Osteocyte (in vitro differentiated cells): ENCODE data around the gene FHL1. TPM values are rescaled to one million over a fixed set of nuclear protein-coding genes. Genes with fewer than 3 reads are reported as not detected.
A peak's percentile ranks its signal among the peaks of the same experiment; 100 is the strongest.

Experiments used
- DNase-seq: peaks from one replicate; pipeline ENCODE4 v3.0.0; 2021; ENCODE audit warnings: mixed read lengths; ENCODE audit not compliant: unreplicated experiment; ENCODE audit errors: extremely low spot score
- H3K27ac Mint-ChIP-seq: one replicate; pipeline ENCODE4 v1.8.0; 2021; ENCODE audit warnings: mild to moderate bottlenecking, mixed read lengths; ENCODE audit not compliant: unreplicated experiment
- H3K27me3 Mint-ChIP-seq: one replicate; pipeline ENCODE4 v1.8.0; 2021; ENCODE audit warnings: mixed read lengths; ENCODE audit not compliant: unreplicated experiment
- H3K36me3 Mint-ChIP-seq: one replicate; pipeline ENCODE4 v1.8.0; 2021; ENCODE audit warnings: mixed read lengths; ENCODE audit not compliant: unreplicated experiment
- H3K4me1 Mint-ChIP-seq: one replicate; pipeline ENCODE4 v1.8.0; 2021; ENCODE audit warnings: mixed read lengths; ENCODE audit not compliant: unreplicated experiment
- H3K4me3 Mint-ChIP-seq: one replicate; pipeline ENCODE4 v1.8.0; 2021; ENCODE audit warnings: mild to moderate bottlenecking, moderate library complexity, mixed read lengths; ENCODE audit not compliant: unreplicated experiment
- H3K9me3 Mint-ChIP-seq: one replicate; pipeline ENCODE4 v1.8.0; 2021; ENCODE audit warnings: mixed read lengths; ENCODE audit not compliant: unreplicated experiment
- CTCF ChIP-seq: fragments of 200-600 bp; sonication (generic); IDR thresholded peaks from 2 replicates; pipeline ENCODE4 v1.5.0; 2021; ENCODE audit warnings: antibody characterized with exemption, mild to moderate bottlenecking, moderate library complexity
- total RNA-seq: library from RNA; stranded (reverse); gene quantifications from 2 replicates; pipeline ENCODE4 v1.2.1, GENCODE V29; 2021

Gene FHL1
- total RNA-seq, 1 donor from 2014 or later: 1,725 TPM

- Mint-ChIP-seq H3K4me1 (peaks cover 75% of the 10 kb centered on the region), H3K27me3 (no peaks in the 10 kb centered on the region), H3K27ac (peak overlapping the region; percentile 83), H3K9me3 (peaks cover 6% of the 10 kb centered on the region), H3K4me3 (no peak overlapping the region), H3K36me3 (peaks cover 30% of the 10 kb centered on the region)
- no peak for DNase-seq
- no peak for TF ChIP-seq CTCF
These were observed 36.6 kb downstream of the FHL1 start for GRCh38 chrX:136183917-136184316.

- Mint-ChIP-seq H3K27ac (peak overlapping the region; percentile 87), H3K4me1 (peaks cover 67% of the 10 kb centered on the region), H3K27me3 (no peaks in the 10 kb centered on the region), H3K4me3 (peak overlapping the region; percentile 29), H3K9me3 (peaks cover 3% of the 10 kb centered on the region), H3K36me3 (peaks cover 25% of the 10 kb centered on the region)
- no peak for TF ChIP-seq CTCF
- DNase-seq: no peak
These were observed 38.2 kb downstream of the FHL1 start for GRCh38 chrX:136185401-136186022.

- DNase-seq: no peak
- no peak for TF ChIP-seq CTCF
- Mint-ChIP-seq H3K36me3 (peaks cover 24% of the 10 kb centered on the region), H3K4me3 (no peak overlapping the region), H3K4me1 (peaks cover 67% of the 10 kb centered on the region), H3K9me3 (peaks cover 3% of the 10 kb centered on the region), H3K27ac (peak overlapping the region; percentile 87), H3K27me3 (no peaks in the 10 kb centered on the region)
These were observed 38.7 kb downstream of the FHL1 start for GRCh38 chrX:136186023-136186413.

GRCh38 chrX:136189222-136189621 is 41.9 kb downstream of the FHL1 start:
- Mint-ChIP-seq H3K27ac (peak overlapping the region; percentile 54), H3K27me3 (no peaks in the 10 kb centered on the region), H3K9me3 (peaks cover 13% of the 10 kb centered on the region), H3K4me3 (no peak overlapping the region), H3K4me1 (peaks cover 71% of the 10 kb centered on the region), H3K36me3 (peaks cover 36% of the 10 kb centered on the region)
- DNase-seq: no peak
- no peak for TF ChIP-seq CTCF

- Mint-ChIP-seq H3K27ac (peak overlapping the region; percentile 53), H3K27me3 (no peaks in the 10 kb centered on the region), H3K4me1 (peaks cover 74% of the 10 kb centered on the region), H3K9me3 (peaks cover 13% of the 10 kb centered on the region), H3K36me3 (peaks cover 38% of the 10 kb centered on the region), H3K4me3 (no peak overlapping the region)
- TF ChIP-seq CTCF: no peak
- DNase-seq: no peak
These were observed 42.8 kb downstream of the FHL1 start for GRCh38 chrX:136190038-136190713.
